Neural cell (in vitro differentiated cells): ENCODE data around the gene COL16A1.

Experiments
- CTCF ChIP-seq: fragments of 450-650 bp; IDR thresholded peaks from 2 replicates; pipeline ENCODE4 v1.5.1; 2014; ENCODE audit warnings: antibody characterized with exemption, mild to moderate bottlenecking, moderate library complexity; ENCODE audit not compliant: poor library complexity, severe bottlenecking
- EZH2 ChIP-seq: fragments of 200-600, 300-800 bp; shearing (Covaris generic), sonication (generic); IDR thresholded peaks from 2 replicates; pipeline ENCODE4 v1.6.1; 2014; ENCODE audit warnings: antibody characterized with exemption, low read length, borderline replicate concordance, mild to moderate bottlenecking; ENCODE audit not compliant: insufficient read depth, poor library complexity, severe bottlenecking
- MXI1 ChIP-seq: fragments of 450-650 bp; conservative IDR thresholded peaks from 2 replicates; pipeline ENCODE4 v1.6.1; 2014; ENCODE audit warnings: antibody characterized with exemption, mild to moderate bottlenecking; ENCODE audit not compliant: poor library complexity, severe bottlenecking
- POLR2AphosphoS5 ChIP-seq: IDR thresholded peaks from 2 replicates; pipeline ENCODE4 v1.6.1; 2012
- RAD21 ChIP-seq: fragments of 450-650 bp; conservative IDR thresholded peaks from 2 replicates; pipeline ENCODE4 v1.6.1; 2014; ENCODE audit warnings: antibody characterized with exemption, mild to moderate bottlenecking, moderate library complexity
- SMC3 ChIP-seq: fragments of 450-650 bp; conservative IDR thresholded peaks from 2 replicates; pipeline ENCODE4 v1.6.1; 2014; ENCODE audit warnings: antibody characterized with exemption, mild to moderate bottlenecking, moderate library complexity; ENCODE audit not compliant: poor library complexity

GRCh38 chr1:31732751-31733289 lies 29.0 kb upstream of the COL16A1 start:
- no peak for TF ChIP-seq CTCF
- no peak for TF ChIP-seq EZH2
- no peak for TF ChIP-seq MXI1
- TF ChIP-seq POLR2AphosphoS5, result no peak
- TF ChIP-seq RAD21, result no peak
- TF ChIP-seq SMC3, result no peak
